Mesothelial cell of epicardium (in vitro differentiated cells): ENCODE data around the gene ARL16. TPM values are rescaled to one million over a fixed set of nuclear protein-coding genes. Genes with fewer than 3 reads are reported as not detected.

Source experiments
- DNase-seq, 2 experiments: peaks; one replicate each; pipeline ENCODE4 v3.0.0; 2021; ENCODE audit warnings: low spot score in 2 of 2; ENCODE audit not compliant: unreplicated experiment in 2 of 2
- H3K27ac Mint-ChIP-seq: 2 replicates; pipeline ENCODE4 v1.8.0; 2021; ENCODE audit warnings: mixed read lengths
- H3K27me3 Mint-ChIP-seq: 2 replicates; pipeline ENCODE4 v1.8.0; 2021; ENCODE audit warnings: low read depth, mixed read lengths
- H3K36me3 Mint-ChIP-seq: 2 replicates; pipeline ENCODE4 v1.8.0; 2021; ENCODE audit warnings: mixed read lengths
- H3K4me1 Mint-ChIP-seq: 2 replicates; pipeline ENCODE4 v1.8.0; 2021; ENCODE audit warnings: mixed read lengths
- H3K4me3 Mint-ChIP-seq: 2 replicates; pipeline ENCODE4 v1.8.0; 2021; ENCODE audit warnings: mild to moderate bottlenecking, moderate library complexity, mixed read lengths
- H3K9me3 Mint-ChIP-seq: 2 replicates; pipeline ENCODE4 v1.8.0; 2021; ENCODE audit warnings: mixed read lengths
- total RNA-seq: library from RNA; stranded (reverse); gene quantifications from 3 replicates; pipeline ENCODE4 v1.2.1, GENCODE V29; 2021
- TF ChIP-seq, protein P1 (sequence below): fragments of 200-600 bp; sonication (generic); IDR thresholded peaks from one replicate; pipeline ENCODE4 v1.5.0; 2021; ENCODE audit warnings: antibody characterized with exemption; ENCODE audit not compliant: unreplicated experiment

Gene ARL16
- total RNA-seq, 1 donor from 2014 or later = 42.8 TPM

DNA sequence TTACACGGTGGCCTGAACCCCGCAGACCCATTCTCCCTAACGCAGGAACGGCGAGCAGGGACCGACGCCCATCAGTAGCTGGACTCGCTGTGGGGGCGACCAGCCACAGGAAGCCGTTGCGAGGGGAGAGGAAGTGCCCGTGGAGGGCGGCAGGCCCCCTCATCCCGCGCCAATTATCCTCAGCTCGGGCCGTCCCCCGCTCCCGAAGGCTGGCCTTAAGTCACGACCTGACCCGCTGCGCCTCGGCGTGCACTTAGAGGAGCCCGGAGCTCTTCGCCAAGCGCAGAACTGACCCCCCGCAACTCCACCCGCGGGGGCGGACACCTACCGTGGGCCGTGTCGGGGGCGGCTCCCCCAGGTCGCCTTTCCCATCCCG lies 401 bp downstream of the ARL16 start:
- Mint-ChIP-seq H3K4me1 (peaks cover 23% of the 10 kb centered on the region), H3K27me3 (no peaks in the 10 kb centered on the region), H3K36me3 (peaks cover 4% of the 10 kb centered on the region), H3K9me3 (no peaks in the 10 kb centered on the region), H3K4me3 (peak overlapping the region; percentile 95), H3K27ac (peak overlapping the region; percentile 93)
- no peak for DNase-seq
- TF ChIP-seq, protein P1, sequence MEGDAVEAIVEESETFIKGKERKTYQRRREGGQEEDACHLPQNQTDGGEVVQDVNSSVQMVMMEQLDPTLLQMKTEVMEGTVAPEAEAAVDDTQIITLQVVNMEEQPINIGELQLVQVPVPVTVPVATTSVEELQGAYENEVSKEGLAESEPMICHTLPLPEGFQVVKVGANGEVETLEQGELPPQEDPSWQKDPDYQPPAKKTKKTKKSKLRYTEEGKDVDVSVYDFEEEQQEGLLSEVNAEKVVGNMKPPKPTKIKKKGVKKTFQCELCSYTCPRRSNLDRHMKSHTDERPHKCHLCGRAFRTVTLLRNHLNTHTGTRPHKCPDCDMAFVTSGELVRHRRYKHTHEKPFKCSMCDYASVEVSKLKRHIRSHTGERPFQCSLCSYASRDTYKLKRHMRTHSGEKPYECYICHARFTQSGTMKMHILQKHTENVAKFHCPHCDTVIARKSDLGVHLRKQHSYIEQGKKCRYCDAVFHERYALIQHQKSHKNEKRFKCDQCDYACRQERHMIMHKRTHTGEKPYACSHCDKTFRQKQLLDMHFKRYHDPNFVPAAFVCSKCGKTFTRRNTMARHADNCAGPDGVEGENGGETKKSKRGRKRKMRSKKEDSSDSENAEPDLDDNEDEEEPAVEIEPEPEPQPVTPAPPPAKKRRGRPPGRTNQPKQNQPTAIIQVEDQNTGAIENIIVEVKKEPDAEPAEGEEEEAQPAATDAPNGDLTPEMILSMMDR = no peak

DNA sequence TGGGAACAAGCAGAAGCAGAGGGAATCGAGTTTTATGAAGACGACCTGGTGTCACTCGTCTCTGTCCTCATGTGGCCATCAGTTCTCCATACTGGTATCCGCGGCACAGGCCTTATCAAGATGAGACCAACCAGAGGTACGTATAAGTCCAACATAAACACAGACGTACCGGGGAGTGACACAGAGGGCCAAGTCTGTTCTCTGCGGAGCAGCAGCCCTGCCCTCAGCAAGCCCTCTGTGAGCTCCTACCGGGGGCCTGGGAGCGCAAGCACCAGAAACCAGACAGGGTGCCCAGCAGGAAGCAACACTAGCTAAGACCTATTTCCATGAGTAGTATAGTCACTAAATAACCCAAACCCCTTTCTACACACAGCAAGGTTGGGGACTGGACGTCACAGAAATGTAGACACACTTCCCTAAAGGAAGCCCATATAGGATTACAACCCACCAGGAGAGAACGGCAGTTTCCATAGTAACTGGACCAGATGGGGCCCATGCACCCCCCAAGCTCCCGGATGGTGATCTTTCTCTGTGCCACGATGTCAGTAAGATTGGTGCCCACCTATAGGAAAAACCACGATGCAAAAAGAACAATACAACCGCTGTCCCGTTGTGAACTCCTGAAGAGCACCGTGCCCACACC lies 911 bp downstream of the ARL16 start:
- DNase-seq = no peak
- Mint-ChIP-seq H3K4me1 (peaks cover 23% of the 10 kb centered on the region), H3K9me3 (no peaks in the 10 kb centered on the region), H3K36me3 (peaks cover 4% of the 10 kb centered on the region), H3K4me3 (peak overlapping the region; percentile 95), H3K27me3 (no peaks in the 10 kb centered on the region), H3K27ac (peak overlapping the region; percentile 93)
- TF ChIP-seq, protein P1 = no peak

DNA sequence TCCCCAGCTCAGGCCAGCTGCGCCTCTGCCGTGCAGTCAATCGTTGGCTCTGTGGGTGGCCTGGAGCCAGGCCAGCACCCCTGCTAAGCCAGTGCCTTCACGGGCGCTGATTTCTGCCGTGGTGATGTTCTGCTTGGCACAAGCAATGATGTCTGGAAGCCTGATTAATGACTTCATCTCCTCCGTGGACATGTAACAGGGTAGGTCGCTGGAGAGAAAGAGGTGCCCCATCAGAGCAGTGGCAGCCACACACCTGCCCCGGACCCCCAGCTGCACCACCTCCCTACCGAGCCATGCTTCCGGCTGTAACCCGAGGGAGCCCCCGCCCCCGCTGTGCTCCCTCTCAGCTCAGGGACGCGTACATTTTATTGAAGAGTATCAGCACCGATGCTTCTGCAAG lies 1.9 kb downstream of the ARL16 start:
- TF ChIP-seq, protein P1 = no peak
- DNase-seq = no peak
- H3K36me3 Mint-ChIP-seq = peaks cover 4% of the 10 kb centered on the region
- H3K4me3 Mint-ChIP-seq = peak overlapping the region; percentile 95
- H3K27ac Mint-ChIP-seq = no peak overlapping the region
- no peaks in the 10 kb centered on the region for H3K27me3 Mint-ChIP-seq
- H3K4me1 Mint-ChIP-seq = peaks cover 23% of the 10 kb centered on the region
- no peaks in the 10 kb centered on the region for H3K9me3 Mint-ChIP-seq

DNA sequence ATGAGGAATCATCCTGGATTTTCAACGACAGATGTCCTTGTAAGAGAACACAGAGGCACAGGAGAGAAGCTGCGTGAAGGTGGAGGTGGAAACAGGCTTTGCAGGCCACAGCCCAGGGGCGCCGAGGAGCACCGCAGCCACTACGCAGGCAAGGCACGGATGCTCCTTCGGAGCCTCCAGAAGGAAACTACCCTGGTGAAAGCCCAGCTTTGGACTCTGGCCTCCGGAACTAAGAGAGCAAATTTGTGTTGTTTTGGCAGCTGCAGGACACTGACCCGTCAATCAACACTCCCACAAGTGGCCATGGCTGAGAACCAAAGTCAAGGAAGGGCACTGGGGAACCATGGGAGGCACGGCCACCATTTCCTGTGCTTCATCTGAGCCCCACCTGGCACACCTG lies 3.4 kb downstream of the ARL16 start:
- DNase-seq = no peak
- H3K9me3 Mint-ChIP-seq = no peaks in the 10 kb centered on the region
- no peak overlapping the region for H3K4me3 Mint-ChIP-seq
- H3K36me3 Mint-ChIP-seq = no peaks in the 10 kb centered on the region
- TF ChIP-seq, protein P1 = no peak
- no peaks in the 10 kb centered on the region for H3K27me3 Mint-ChIP-seq
- peaks cover 19% of the 10 kb centered on the region for H3K4me1 Mint-ChIP-seq
- no peak overlapping the region for H3K27ac Mint-ChIP-seq

DNA sequence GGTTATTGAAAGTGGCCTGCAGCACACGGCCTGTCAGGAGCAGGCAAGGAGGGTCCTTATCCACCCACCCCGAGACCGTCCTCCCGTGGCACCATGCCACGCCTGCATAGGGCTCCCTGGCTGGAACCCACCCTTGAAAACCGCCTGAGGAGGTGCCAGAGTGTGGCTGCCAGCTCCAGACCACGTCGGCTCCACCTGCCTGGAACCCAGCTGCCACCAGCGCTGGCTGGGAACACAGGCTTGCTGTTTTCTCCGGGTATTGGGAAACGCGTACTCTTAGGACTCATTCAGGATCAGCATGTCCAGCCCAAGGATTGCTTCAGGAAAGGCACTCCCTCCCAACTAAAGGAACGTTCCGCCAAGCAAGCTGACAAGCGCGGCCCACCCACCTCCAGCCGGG lies 6.7 kb downstream of the ARL16 start:
- no peak for DNase-seq
- H3K9me3 Mint-ChIP-seq = no peaks in the 10 kb centered on the region

More for the DNA sequence above, 6.7 kb downstream of the ARL16 start:
- H3K4me1 Mint-ChIP-seq = no peaks in the 10 kb centered on the region
- no peak overlapping the region for H3K4me3 Mint-ChIP-seq
- H3K27me3 Mint-ChIP-seq = no peaks in the 10 kb centered on the region
- H3K27ac Mint-ChIP-seq = no peak overlapping the region
- TF ChIP-seq, protein P1 = no peak
- H3K36me3 Mint-ChIP-seq = peaks cover 3% of the 10 kb centered on the region
